Kidney capillary endothelial cell (primary cell): Measurements from ENCODE around the gene CYP2R1.
A peak's percentile ranks its signal among the peaks of the same experiment; 100 is the strongest.
"Not testable (repeated sequence)": the region's sequence is repeated elsewhere in the genome, so short reads cannot be mapped to it uniquely, and the experiment has no call there.

ENCODE experiments used
- DNase-seq: peaks from one replicate; pipeline ENCODE4 v3.0.0-alpha.2; 2018; ENCODE audit warnings: low spot score

Gene CYP2R1

DNA sequence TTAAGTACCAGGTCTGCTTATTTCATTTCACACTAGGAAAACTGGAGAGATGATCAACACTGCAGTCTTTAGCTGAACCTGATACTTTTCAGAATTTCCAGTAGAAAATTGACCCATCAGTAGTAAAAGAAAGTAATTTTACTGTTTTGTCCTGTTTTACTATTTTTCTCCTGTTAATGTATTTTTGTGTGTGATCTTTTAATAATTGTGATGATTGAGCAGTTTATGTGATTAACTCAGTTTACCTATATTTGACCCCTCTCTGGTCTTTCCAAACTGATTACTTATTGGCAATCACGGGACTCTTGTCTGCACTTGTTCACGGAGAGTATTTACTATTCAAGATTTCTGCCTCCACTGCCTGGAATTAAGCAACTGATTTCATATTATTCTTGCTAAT is 546 bp upstream of the CYP2R1 start:
- DNase-seq: no peak

DNA sequence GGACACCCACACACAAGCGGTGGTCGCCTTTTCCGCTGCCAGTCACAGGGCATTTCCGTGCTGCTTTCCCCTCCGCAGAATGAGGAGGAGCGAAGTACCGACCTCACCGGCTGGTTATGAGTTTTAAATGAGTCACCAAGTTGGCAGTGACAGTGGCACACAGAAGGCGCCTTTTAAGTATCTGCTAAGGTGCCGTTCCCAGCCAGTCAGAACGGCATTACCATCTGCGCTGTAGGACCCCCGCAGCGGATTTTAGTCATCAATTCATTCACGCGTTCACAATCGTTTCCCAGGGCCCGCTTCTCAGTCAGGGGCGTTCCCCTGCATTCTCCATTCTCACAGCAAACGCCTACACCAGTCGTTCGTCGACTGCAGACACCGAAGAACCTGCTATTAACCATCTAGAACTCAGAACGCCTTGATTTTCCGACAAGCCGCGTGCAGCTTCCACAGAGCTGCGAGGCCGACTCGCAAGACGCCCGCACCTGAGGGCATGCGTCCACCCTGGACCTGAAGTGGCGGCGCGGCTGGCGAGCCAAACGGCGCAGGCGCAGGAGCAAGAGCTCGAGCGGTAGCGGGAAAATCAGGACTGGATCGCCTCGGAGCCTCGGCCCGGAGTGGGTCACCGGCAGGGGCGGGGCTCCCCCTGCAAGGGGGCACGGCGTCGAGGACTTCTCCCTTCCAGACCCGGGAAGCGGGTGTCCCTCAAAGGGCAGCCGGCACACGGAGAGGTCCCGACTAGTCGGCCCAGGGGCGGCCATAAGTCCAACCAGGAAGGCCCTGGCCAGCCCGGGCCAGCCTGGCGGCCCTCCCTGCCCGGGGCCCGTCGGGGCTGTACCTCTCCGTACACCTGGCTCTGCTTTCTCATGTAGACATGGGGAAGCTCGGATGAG is 642 bp downstream of the CYP2R1 start:
- DNase-seq: peak; percentile 84

DNA sequence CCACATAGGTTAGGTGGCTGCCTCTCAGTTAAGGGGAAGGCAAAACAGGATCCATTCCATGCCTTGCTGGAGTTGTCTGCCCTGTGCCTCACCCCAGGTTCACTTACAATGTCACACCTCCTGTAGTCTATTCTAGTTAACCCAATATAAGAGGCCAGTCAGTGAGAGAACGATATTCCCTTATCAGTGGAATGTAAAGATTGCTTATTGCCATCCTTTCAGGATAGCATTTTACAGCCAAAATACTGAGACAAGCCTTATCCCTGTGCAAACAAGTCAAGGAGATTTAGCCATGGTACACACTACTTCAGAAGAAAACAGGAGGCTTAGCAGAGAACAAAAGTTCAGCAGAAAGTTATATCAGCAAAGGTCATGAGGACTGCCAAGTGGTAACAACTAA is 5.5 kb downstream of the CYP2R1 start:
- no peak for DNase-seq

- no peak for DNase-seq
Observed at GRCh38 chr11:14884667-14885273, 7.3 kb downstream of the CYP2R1 start.

GRCh38 chr11:14883683-14884082 is 8.3 kb downstream of the CYP2R1 start:
- not testable (repeated sequence) for DNase-seq

- DNase-seq: no peak
Observed at GRCh38 chr11:14882196-14882595, 9.8 kb downstream of the CYP2R1 start.

DNA sequence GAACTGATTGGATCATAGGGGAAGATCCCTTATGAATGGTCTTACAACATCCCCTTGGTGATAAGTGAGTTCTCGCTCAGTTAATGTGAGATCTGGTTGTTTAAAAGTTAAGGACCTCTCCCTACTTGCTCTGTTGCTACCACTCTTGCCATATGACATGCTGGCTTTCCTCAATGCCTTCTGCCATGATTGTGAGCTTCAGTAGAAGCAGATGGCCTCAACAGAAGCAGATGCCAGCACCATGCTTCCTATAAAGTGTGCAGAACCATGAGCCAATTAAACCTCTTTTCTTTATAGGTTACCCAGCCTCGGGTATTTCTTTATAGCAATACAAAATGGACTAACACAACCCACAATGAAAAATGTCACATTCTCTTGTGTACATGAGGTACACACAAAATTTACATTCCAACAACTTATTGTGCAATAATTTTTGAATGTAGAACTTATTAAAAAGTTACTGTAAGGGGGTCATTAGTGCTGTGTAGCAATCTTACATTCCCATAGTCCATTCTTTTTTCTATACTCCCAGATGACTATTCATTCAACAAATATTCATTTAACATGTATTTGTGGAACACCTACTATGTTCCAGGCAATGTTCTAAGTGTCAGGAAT is 10.3 kb downstream of the CYP2R1 start:
- no peak for DNase-seq

DNA sequence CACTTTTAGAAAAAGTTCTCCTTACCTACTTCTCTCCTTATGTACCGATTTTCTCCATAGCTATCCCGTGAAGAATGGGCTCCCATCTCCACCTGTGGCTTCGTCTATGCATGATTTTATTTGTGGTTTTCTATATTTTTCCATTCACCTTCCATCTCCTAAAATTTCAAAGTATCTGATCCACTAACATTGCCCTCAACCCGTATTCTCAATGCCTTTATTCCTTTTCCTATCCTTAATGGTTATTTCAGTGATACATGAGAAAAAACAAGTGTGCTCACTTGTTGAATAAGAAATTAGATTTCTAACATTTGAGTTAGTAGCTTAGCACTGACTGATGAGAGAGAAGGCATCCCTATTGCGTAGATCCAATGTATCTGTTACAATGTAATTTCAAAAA is 16.9 kb downstream of the CYP2R1 start:
- DNase-seq: no peak

GRCh38 chr11:14873632-14874031 is 18.4 kb downstream of the CYP2R1 start:
- no peak for DNase-seq

GRCh38 chr11:14872032-14872431 is 20.0 kb downstream of the CYP2R1 start:
- no peak for DNase-seq

GRCh38 chr11:14863775-14864174 is 28.3 kb downstream of the CYP2R1 start:
- not testable (repeated sequence) for DNase-seq

- no peak for DNase-seq
Observed at GRCh38 chr11:14861680-14862079, 30.4 kb downstream of the CYP2R1 start.

GRCh38 chr11:14860511-14860910 is 31.5 kb downstream of the CYP2R1 start:
- DNase-seq: no peak

DNA sequence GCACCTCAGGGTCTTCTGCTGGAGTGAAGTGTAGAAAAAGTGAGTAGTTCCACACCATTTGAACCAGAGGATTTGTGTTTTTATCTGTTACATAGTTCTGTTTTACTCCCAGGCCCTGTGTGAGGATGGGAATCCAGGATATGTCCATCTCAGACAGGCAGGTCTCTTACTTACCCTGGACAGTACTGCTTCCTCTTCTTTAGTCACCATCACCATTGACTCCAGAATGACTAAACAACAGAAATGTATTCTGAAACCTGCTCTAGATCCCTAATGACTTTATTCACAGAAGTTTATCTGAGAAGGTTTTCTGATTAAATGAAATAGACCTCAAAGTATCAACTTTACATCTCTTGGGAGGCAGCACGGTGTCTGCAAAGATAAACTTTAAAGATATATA is 33.6 kb downstream of the CYP2R1 start:
- no peak for DNase-seq

GRCh38 chr11:14857621-14858020 is 34.4 kb downstream of the CYP2R1 start:
- DNase-seq: no peak

DNA sequence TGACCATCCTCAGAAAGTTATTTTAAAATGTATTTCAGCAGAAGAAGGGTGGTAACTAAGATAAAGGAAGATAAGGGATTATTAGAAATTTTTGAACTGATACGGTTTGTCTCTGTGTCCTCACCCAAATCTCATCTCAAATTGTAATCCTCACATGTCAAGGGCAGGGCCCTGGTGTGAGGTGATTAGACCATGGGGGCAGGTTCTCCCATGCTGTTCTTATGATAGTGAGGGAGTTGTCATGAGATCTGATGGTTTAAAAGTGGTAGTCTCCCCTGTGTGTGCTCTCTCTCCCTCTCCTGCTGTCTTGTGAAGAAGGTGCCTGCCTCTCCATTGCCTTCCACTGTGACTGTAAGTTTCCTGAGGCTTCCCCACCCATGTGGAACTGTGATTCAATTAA is 36.1 kb downstream of the CYP2R1 start:
- DNase-seq: no peak

DNA sequence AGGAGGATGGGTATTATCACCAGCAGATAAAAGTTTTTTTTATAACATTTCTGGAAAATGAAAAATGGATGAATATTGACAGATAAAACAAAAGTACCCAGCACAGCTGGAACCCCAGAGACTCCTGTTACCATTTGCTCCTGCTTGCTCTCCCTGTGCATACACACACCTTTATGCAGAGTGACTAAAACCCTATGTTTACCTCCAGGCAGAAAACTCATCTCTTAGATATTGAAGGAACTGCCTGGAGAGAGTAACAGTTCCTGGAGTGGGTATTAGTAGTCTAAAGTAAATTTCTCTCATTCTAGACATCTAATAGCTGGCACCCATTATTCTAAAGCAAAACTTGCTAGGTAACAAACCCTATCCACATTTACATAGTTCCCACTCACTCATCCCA is 38.0 kb downstream of the CYP2R1 start:
- DNase-seq: no peak

DNA sequence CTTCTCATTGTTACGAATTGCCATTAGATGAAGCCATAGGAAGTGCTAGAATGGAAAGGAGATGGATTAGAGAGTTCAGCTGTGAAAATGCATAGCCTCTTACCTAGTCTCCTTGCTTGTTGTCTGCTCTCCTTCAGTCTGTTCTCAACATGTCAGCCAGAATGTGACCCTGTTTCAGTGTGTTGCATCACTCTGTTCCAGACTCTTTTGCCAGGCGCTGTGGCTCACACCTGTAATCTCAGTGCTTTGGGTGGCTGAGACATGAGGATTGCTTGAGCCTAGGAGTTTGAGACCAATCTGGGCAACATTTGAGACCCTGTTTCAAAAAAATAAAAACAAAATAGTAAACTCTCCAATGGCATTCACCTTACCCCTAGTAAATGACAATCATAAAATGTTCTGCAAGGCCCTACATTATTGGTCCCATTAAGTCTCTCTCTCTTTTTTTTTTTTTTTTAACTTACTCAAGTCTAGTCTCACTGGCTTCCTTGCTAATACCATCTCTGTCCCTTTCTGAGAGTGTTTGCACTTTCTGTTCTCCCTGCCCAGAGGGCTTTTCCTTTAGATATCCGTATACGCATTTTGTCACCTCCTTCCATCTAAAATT is 39.4 kb downstream of the CYP2R1 start:
- no peak for DNase-seq

DNA sequence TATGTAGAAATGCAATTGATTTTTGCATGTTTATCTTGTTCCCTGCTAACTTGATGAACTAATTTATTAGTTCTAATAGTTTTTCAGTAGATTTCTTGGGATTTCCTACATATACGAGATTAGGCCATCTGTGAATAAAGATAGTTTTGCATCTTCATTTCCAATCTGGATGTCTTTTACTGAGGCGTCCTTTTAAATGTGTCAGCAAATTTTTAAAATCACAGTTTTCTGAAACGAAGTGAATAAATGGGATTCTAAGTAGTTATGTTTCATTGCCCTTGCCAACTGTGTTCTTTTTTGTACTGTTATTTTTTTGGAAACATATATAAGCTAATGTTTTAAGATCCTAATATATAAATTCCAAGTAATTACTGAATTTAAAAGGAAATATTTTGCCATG is 50.0 kb downstream of the CYP2R1 start:
- DNase-seq: no peak

DNA sequence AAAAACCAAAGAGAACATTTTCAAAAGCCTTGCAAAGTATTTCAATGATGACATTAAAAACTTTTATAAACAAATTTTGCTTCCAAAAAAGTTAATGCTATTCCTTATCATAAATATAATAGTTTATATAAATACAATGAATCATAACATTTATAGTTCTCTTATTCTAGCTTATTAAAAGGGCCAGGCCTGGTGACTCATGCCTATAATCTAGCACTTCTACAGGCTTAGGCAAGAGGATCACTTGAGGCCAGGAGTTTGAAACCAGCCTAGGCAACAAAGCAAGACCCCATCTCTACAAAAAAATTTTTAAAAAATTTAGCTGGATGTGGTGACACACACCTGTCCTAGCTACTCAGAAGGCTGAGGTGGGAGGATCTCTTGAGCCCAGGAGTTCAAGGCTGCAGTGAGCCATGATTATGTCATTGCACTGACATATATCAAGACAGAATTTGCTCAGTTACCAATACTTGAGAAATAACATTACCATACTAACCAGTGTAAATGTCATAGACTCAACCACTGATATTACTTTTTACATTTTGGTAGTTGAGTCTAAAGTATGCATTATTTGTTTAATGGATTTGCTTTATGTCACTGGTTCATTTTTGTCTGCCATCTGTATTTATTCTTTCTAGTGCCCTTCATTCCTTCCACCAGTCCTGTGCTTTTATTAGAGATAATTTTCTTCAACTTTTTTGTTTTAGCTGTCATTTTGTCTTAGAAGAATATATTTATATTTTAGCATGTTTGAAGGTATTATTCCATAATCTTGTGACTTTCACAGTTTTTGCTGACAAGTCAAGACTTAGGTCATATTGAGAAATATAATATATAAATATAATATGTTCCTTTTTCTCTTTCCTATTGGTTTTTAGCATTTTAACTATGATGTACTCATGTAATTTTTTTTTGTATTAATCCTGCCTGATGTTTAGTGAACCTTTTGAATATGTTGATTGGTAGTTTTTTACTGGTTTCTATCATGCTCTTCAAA is 56.2 kb downstream of the CYP2R1 start:
- no peak for DNase-seq
